Measurements from ENCODE around the gene RHOC.
"Not testable (repeated sequence)": the region's sequence is repeated elsewhere in the genome, so short reads cannot be mapped to it uniquely, and the experiment has no call there.

Gene RHOC

DNA sequence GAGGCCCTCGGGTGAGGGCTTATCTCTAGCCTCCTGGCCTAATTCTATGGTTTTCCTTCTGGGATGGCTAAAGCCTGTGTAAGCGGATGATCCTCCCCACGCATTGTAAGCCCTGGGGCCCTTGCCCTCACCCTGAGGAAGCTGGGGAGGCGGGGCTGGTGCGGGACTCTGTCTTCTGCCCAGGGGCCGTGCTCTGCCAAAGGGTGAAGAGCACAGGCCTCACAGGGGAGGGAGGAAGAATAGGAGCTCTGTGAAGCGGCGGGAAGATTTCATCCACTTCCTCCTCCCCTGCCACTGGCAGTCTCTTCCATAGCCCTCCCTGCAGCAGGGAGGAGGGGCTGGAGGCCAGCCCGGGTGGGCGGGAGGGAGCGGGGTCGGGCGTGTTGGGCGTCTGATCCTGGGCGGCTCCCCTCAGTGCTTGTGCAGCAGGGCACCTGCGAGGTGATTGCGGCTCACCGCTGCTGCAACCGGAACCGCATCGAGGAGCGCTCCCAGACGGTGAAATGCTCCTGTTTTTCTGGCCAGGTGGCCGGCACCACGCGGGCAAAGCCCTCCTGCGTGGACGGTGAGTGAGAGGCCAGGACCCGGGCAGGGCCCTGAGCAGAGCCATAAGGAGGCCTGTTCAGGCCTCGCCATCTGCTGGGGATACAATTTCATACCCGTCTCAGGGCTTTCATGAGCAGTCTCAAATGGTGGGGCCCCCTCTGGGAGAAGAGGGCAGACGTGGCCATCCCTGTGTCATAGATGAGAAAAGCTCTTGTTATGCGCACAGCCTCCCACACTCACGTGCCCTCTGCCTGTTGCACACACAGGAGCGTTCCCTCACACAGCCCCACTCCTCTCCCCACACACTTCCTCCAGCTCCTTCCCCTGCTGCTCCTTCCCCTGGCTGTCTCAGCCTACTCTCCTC, 15.9 kb upstream of the RHOC start:
- no peak for DNase-seq (ENCODE audit: low spot score)
- ChIA-PET CTCF (interaction anchor here (0.9 to 10.4 kb wide), 3 partner anchors 21 to 215 kb away, joined by 3 to 282 read pairs (median 4); no protein-coding TSS in a partner anchor), POLR2A (ENCODE audit: low non-redundant PET) (no interaction called here)
- H3K27ac ChIP-seq = no peak overlapping the region
- TF ChIP-seq, protein P1, sequence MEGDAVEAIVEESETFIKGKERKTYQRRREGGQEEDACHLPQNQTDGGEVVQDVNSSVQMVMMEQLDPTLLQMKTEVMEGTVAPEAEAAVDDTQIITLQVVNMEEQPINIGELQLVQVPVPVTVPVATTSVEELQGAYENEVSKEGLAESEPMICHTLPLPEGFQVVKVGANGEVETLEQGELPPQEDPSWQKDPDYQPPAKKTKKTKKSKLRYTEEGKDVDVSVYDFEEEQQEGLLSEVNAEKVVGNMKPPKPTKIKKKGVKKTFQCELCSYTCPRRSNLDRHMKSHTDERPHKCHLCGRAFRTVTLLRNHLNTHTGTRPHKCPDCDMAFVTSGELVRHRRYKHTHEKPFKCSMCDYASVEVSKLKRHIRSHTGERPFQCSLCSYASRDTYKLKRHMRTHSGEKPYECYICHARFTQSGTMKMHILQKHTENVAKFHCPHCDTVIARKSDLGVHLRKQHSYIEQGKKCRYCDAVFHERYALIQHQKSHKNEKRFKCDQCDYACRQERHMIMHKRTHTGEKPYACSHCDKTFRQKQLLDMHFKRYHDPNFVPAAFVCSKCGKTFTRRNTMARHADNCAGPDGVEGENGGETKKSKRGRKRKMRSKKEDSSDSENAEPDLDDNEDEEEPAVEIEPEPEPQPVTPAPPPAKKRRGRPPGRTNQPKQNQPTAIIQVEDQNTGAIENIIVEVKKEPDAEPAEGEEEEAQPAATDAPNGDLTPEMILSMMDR (conservative IDR thresholded peaks at IDR 0.05; ENCODE audit: low read depth) = no peak

DNA sequence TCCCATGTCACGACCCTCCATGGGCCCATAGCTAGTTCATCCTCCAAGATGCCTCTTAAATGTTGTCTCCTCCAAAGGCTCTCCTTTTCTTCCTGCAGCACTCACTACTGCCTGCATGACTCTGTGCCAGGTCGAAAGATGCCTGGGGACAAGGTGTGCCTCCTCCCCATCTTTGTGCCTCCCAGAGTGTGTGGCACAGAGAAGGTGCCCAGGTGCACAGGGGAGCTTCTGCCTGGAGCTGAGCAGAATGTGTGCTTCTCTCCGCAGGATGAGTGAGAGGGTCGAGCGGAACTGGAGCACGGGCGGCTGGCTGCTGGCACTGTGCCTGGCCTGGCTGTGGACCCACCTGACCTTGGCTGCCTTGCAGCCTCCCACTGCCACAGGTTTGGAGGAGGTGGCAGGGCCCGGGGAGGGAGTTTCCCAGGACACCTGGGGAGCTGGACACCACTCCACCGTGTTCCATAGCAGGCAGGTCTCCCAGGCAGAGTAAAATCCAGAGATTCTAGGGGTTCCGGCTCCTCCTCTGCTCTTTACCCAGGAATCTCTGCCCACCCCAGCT, 15.1 kb upstream of the RHOC start:
- TF ChIP-seq, protein P1 (conservative IDR thresholded peaks at IDR 0.05; ENCODE audit: low read depth) = no peak
- ChIA-PET POLR2A (ENCODE audit: low non-redundant PET) (no interaction called here), CTCF (interaction anchor here (0.9 to 10.4 kb wide), 3 partner anchors 22 to 216 kb away, joined by 3 to 282 read pairs (median 4); no protein-coding TSS in a partner anchor)
- DNase-seq (ENCODE audit: low spot score) = no peak
- no peak overlapping the region for H3K27ac ChIP-seq

GRCh38 chr1:112721294-112721693, 14.4 kb upstream of the RHOC start:
- POLR2A ChIA-PET (ENCODE audit: low non-redundant PET) = not testable (repeated sequence)

GRCh38 chr1:112720800-112721199, 13.9 kb upstream of the RHOC start:
- ChIA-PET POLR2A (ENCODE audit: low non-redundant PET) (no interaction called here), CTCF (interaction anchor here (10.4 kb wide), 1 partner anchor 82 kb away, joined by 282 read pairs; no protein-coding TSS in a partner anchor)
- no peak for DNase-seq (ENCODE audit: low spot score)

More at GRCh38 chr1:112721294-112721693, 14.4 kb upstream of the RHOC start:
- CTCF ChIA-PET = interaction anchor here (10.4 kb wide), 1 partner anchor 82 kb away, joined by 282 read pairs; no protein-coding TSS in a partner anchor
- DNase-seq (ENCODE audit: low spot score); H3K27ac ChIP-seq: not testable (repeated sequence)

GRCh38 chr1:112719706-112720105, 12.8 kb upstream of the RHOC start:
- TF ChIP-seq, protein P1 (conservative IDR thresholded peaks at IDR 0.05; ENCODE audit: low read depth) = no peak
- ChIA-PET CTCF (interaction anchor here (0.5 to 10.4 kb wide), 6 partner anchors 11 to 299 kb away, joined by 3 to 282 read pairs (median 10); no protein-coding TSS in a partner anchor), POLR2A (ENCODE audit: low non-redundant PET) (no interaction called here)
- DNase-seq (ENCODE audit: low spot score) = no peak
- H3K27ac ChIP-seq = no peak overlapping the region

More at GRCh38 chr1:112720800-112721199, 13.9 kb upstream of the RHOC start:
- TF ChIP-seq, protein P1 (conservative IDR thresholded peaks at IDR 0.05; ENCODE audit: low read depth) = no peak
- no peak overlapping the region for H3K27ac ChIP-seq

- POLR2A ChIA-PET (ENCODE audit: low non-redundant PET) = no interaction called here
- peak; percentile 66 for DNase-seq (ENCODE audit: low spot score)
Observed at GRCh38 chr1:112718691-112719418, 11.9 kb upstream of the RHOC start.

More at GRCh38 chr1:112718691-112719418, 11.9 kb upstream of the RHOC start:
- H3K27ac ChIP-seq = no peak overlapping the region
- TF ChIP-seq, protein P1 (conservative IDR thresholded peaks at IDR 0.05; ENCODE audit: low read depth) = peak; percentile 91
- CTCF ChIA-PET = interaction anchor here (0.6 to 10.4 kb wide), 16 partner anchors 11 to 419 kb away, joined by 3 to 282 read pairs (median 4); no protein-coding TSS in a partner anchor
